CD4-positive, alpha-beta T cell treated with Interleukin-12 subunit alpha and Interleukin-12 subunit beta, for 1 hour (primary cell): Measurements from ENCODE around the gene STK10.
"Not testable (repeated sequence)": the region's sequence is repeated elsewhere in the genome, so short reads cannot be mapped to it uniquely, and the experiment has no call there.

Source experiments
- DNase-seq: peaks from one replicate; pipeline ENCODE4 v3.0.0-alpha.2; 2020

The STK10 gene

GRCh38 chr5:172188033-172188892 is at the start of gene STK10:
TSS of gene STK10 (minus strand) at chr5:172188224. CDS start at chr5:172188042, 182 bp downstream.
- DNase-seq: peak; percentile 92

DNA sequence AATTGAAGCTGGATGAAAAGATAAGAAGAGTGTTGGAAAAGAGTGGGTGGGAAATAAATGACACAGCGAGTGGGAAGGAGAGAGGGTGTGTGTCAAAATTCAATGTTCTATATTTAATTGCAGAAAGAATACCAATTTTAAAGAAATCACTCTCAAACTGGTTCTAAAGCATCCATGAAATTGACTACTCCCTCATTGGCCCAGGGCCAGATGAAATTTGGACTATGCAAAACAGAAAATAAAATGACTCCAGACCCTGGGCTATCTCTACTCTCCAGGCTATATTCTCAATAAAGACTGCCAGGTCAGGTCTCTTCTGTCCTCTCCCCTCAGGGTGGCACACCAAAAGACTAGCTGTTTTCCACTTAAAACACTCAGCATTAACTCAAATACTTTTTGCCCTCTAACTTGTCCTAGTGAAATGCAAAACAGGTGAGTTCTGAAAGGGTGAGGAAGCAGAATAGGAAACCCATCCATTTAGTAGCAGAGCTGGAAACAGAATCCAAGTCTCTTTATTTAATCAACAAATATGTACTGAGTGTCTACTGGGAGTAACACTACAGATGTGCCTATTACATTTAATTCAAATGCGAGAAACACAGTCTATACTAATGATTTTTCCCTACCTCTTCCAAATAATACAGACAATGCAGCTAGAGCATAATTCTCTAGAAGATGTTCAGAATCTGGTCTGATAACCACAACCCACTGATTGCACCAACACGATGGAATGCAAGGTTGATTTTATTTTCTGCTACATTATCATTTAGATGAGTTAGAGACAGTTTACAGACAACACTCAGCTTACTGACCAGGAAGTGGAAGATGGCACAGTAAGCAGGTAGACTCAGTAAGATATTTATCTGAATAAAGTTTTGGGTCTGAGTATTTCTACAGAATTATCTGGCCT is 48.1 kb upstream of the STK10 start:
- no peak for DNase-seq

GRCh38 chr5:172235132-172235780 is 47.2 kb upstream of the STK10 start:
- DNase-seq: no peak

- no peak for DNase-seq
Observed at GRCh38 chr5:172234031-172234430, 46.0 kb upstream of the STK10 start.

DNA sequence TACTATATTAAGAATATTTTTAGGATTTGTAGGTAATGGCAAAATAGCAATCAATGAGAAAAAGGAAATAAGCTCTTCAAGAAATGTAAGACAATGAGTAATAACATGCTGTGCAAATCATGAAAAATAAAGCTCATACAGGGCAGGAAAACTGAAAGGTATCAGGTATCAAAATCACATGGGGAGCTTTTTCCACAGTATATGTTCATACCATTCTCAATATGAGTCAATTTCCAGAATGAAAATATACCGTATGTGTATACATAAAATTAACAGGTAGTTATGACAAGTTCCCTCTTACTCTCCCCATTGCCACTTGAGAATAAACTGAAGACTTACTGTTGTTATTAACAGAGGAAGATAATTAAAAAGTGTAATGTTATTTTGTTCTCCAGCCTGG is 41.9 kb upstream of the STK10 start:
- DNase-seq: no peak

DNA sequence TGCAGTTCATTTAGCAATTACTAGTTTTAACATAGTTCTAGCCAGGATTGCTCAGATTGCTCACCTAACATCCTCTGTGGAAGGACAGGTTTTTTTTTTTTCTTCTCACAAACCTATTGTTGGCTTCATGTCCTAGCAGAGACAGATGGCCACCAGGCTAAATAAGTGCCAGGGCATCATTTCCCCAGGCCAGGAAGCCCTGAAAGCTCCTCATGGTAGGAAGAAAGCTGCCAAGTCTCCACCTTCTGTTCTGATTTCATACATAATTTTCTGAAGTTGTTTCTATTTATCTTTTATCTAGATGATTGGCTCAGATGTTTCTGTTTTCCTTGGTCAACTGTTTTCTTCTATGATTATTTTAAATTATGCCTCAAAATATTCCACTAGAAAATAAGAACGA is 37.0 kb upstream of the STK10 start:
- no peak for DNase-seq

GRCh38 chr5:172223901-172224873 is 36.2 kb upstream of the STK10 start:
- DNase-seq: no peak

DNA sequence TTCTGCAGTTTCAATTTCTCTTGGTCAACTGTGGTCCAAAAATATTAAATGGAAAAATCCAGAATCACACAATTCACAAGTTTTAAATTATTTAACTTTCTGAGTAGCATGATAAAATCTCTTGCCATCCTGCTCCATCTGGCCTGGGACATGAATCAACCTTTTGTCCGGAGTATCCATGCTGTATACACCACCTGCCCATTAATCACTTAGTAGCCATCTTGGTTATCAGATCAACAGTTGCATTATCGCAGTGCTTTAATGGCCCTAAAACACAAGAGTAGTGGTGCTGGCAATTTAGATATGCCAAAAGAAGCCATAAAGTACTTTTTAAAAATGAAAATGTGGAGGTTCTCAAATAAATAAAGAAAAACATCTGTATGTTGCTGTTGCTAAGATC is 31.3 kb upstream of the STK10 start:
- no peak for DNase-seq

GRCh38 chr5:172216345-172216744 is 28.3 kb upstream of the STK10 start:
- DNase-seq: no peak

DNA sequence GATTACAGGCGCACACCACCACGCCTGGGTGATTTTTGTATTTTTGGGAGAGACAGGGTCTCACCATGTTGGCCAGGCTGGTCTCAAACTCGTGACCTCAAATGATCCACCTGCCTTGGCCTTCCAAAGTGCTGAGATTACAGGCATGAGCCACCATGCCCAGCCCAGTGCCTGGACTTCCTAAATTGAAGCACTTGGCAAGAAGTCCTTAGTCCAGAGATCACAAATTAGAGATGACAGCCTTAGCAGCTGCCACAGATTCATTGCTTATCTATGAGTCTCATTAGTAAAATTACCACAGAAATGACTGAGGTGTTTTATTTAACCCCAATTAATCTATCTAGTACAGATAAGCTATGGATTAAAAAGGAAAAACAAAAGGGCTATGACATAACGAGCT is 25.1 kb upstream of the STK10 start:
- DNase-seq: no peak

DNA sequence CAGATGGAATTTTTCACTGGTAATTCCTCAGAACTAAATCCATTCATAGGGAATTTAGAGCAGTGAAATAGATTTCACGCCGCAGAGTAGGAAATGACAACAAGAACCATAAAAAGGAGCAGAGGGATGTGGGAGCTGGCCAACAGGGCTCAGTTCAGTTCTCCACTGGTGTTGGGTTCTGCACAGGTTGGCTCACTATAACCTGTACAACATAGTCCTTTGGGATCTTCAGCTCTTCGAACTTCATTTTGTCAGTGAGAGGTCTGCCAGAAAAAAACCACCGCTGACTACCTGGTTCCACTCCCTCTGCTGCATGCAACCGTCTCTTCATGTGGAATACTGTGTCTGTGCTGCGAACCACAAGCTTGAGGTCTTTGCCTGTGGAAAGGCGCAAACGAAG is 23.7 kb upstream of the STK10 start:
- no peak for DNase-seq

GRCh38 chr5:172209714-172210113 is 21.7 kb upstream of the STK10 start:
- DNase-seq: no peak

DNA sequence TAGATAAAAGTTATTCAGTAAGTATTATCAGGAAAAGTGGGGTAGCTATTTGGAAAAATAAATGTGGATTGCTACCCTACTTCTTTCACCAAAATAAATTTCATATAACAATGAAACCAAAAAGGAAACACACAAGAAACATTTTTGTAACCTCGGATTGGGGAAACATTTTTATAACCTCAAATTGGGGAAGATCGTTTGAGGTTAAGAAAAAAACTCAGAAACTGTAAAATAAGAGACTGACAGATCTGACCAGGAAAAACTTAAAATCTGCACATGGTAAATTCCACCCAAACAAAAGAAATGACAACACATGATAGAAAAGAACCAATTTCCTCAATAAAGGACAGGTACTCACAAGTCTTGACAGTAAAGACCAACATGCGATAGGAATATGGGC is 19.5 kb upstream of the STK10 start:
- DNase-seq: no peak

GRCh38 chr5:172205984-172206383 is 18.0 kb upstream of the STK10 start:
- not testable (repeated sequence) for DNase-seq

GRCh38 chr5:172200476-172200875 is 12.5 kb upstream of the STK10 start:
- DNase-seq: no peak

DNA sequence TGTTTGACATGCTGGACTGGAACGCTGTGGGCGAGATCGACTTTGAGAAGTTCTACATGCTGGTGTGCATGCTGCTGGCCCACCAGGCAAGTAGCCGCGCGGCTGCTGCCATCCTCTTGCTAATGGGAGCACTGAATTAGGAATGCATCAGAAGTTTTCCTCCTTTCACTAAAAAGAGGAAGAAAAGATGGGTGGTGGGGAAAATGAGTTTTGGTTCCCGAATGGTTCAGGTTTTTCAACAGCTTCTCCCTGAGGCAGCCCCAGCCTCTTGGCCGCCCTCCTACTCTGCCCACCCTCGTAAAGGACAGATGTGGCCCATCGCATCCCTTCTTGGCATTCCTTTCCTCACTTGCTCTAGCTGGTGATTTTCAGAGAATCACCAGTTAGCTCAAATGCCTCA is 11.4 kb upstream of the STK10 start:
- no peak for DNase-seq

DNA sequence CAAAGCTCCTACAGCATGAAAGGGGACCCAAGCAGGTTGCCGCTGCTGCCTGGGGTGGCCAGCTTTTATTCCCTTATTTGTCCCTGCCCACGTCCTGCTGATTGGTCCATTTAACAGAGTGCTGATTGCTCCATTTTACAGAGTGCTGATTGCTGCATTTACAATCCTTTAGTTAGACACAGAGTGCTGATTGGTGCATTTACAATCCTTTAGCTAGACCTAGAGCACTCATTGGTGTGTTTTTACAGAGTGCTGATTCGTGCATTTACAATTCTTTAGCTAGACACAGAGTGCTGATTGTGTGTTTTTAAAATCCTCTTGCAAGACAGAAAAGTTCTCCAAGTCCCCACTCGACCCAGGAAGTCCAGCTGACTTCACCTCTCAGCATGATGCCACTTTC is 9.8 kb upstream of the STK10 start:
- DNase-seq: not testable (repeated sequence)

DNA sequence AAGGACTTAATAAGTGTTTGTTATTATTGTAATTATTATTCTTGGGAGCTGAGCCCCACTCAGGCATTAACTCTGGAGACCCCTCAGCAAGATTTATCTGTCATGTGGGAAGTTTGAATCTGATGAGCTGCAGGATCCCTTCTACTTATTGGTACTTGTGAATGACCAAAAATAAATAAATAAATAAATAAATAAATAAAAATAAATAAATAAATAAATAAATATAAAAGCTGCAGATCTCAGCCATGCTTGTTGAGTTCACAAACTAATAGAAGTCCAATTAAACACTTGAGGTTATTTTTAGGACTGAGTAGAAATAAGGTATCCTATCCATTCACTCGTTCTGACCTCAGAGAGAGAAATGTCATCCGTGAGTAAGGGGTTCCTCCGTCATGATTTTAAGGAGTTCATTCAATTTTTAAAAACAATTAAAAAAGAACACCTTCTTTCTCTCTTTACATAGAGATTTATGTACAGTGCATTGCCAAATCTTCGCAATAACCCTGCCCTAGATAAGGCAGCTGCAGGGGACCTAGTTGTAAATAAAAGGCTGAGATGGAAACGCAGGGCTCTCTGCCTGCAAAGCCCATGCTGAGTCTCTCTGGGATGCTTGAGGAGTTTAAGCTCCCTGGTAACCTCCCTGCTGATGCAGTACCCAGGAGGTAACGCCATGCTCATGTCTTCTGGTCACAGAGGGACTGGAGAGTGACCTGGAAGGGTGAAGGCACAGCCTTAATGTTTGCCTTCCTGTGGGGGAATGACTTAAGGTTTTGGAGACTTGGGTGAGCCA is 7.2 kb upstream of the STK10 start:
- DNase-seq: no peak

- DNase-seq: no peak
Observed at GRCh38 chr5:172193872-172194271, 5.8 kb upstream of the STK10 start, which contains the start of gene EFCAB9. TSS of gene EFCAB9 (plus strand) at chr5:172194172. CDS start at chr5:172194173, 1 bp downstream.

- DNase-seq: no peak
Observed at GRCh38 chr5:172189693-172190296, 1.8 kb upstream of the STK10 start.
